IPS-18c (cell line): ENCODE measurements around the gene SHH.

ENCODE experiments used
- H3K4me3 ChIP-seq: 2 replicates; pipeline ENCODE4 v1.7.0; 2013; ENCODE audit warnings: low read depth, mild to moderate bottlenecking, low read length, moderate library complexity; ENCODE audit not compliant: insufficient read depth
- H3K9me3 ChIP-seq: one replicate; pipeline ENCODE4 v1.6.1; 2013; ENCODE audit warnings: mild to moderate bottlenecking, low read length, moderate library complexity; ENCODE audit not compliant: control insufficient read depth, insufficient read depth

The SHH gene

DNA sequence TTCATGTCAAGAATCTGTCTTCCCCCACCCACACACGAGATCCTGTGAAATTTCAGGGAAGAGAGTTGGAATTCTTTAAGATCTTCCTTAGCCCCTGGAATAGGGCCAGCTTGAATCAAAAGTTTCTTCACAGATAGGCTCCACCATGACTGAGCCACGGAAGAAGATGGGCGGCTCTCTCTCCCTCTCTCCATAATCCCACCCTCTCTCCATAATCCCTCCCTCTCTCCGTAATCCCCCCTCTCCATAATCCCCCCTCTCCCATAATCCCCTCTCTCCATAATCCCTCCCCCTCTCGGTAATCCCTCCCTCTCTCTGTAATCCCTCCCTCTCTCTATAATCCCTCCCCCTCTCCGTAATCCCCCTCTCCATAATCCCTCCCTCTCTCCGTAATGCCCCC is 20.4 kb downstream of the SHH start:
- H3K9me3 ChIP-seq, result no peaks in the 10 kb centered on the region

DNA sequence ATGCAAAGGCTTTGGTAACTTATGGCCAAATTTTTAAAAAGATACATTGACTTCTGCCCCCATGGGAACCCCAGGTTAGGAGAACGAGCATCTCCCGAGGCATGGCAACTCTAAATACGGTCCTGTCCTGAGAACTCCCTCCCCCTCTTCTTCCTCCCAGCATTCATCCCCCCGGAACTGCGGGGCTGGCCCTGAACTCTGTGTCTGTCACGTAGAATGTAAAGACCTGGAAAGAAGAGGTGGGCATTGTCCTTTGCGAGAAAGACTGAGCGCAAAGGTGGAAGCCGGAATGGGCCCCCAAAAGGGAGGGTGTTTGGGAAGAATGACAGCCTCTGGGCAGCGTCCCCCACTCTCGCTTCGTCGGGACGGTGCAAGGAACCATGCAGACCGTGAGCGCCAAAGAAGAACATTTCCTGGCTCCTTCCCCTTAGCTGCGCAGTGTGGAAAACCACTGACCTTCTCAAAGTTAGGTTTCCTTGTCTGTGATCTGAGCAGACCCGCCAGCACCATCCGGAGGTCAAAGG is 21.0 kb downstream of the SHH start:
- H3K4me3 ChIP-seq, result no peak overlapping the region
- no peaks in the 10 kb centered on the region for H3K9me3 ChIP-seq

More for the DNA sequence above, 20.4 kb downstream of the SHH start:
- no peak overlapping the region for H3K4me3 ChIP-seq

DNA sequence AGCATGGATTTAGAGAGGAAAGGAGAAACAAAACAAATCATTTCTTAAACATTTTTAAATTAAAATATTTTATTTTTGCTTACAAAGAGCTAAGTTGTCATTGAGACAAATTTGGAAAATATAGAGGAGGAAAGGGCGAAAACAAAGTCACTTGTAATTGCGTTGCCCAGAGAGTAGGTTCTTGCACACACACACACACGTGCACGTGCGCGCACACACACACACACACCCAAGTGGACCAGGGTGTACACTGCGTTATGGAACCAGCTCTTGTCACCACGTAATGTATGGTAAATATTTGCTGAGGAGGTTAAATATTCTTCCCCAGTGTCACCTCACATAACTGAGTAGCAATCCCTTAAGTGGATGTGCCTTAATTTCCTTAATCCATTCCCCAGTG is 21.6 kb downstream of the SHH start:
- no peak overlapping the region for H3K4me3 ChIP-seq
- H3K9me3 ChIP-seq, result no peaks in the 10 kb centered on the region

DNA sequence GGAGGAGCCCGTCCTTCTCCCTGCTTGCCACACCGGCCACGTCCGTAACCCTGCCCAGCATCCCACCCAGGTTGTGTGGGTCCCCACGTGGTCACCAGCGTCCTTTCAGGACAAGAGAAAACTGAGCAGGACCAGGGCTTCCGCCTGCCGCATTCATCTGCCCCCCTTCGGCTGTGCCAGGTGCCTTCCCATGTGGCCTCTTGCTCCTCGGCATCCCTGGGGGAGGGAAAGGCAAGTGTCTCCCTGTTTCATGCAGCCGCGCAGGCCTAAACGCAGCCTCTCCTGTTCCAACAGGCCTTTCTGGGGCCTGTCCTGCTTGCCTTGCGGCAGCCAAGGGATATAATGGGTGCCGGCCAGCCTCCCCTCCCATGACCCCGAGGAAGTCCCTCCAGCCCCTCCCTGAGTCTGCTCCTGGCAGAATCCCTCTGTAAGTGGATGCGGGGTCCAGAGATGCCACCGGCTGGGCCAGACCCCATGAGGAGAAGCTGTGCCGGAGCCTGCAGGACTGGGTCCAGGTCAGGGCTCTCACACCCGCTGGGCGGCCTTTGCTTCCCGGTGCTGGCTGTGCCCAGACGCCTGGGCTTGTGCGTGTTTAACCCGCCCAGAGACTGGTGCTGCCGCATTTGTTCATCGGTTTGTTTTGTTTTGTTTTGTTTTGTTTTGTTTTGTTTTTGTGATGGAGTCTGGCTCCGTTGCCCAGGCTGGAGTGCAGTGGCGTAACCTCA is 23.1 kb downstream of the SHH start:
- no peaks in the 10 kb centered on the region for H3K9me3 ChIP-seq
- H3K4me3 ChIP-seq, result no peak overlapping the region

DNA sequence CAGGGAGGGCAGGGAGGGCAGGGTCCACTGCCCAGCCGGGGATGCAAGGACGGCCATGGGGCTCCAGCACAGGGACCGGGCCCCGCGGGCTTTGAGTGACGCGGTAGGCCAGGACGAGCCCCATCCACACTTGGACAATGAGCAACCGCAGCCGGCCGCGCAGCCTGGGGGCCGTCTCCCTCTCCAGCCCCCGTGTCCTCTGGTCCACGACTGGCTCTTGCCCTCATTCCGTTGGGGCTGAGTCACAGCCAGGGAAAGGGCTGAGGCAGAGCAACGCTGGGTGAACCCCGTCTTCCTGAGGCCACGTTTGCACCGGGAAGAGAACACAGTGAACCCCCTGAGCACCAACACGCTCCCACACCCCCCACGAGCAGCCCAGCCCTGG is 23.7 kb downstream of the SHH start:
- H3K4me3 ChIP-seq, result no peak overlapping the region

DNA sequence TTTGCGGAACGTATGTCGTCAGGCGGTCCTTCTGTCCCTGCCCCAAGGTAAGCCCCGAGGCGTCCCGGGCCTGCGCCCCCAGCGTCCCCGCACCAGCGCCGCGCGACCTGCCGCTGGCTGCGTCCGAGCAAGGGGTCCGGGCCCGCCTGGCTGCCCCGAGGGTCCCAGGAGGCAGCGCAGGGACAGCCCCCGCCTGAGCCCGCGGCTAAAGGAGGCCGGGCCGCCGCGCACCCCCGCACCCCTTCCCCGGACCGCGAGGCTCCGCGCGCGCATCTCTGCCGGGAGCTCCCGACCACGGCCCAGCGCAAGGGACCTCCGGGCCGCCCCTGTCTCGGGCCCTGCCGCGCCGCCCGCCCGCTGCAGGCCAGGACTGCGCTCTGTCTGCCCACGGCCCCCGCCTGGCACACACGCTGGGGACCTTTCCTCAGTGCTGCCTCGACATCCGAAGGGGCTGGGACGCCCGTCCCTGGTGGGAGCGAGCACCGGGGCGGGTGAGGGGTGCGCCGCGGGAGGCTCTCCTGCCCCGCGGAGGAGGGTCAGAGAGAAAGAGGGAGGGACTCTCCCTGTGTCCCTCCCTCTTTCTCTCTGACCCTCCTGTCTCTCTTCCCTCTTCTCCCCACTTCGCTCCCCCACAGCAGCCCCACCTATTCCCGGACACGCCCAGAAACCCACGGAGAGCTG is 25.0 kb downstream of the SHH start:
- H3K9me3 ChIP-seq, result no peaks in the 10 kb centered on the region
- peak overlapping the region; percentile 62 for H3K4me3 ChIP-seq

More for the DNA sequence above, 23.7 kb downstream of the SHH start:
- H3K9me3 ChIP-seq, result no peaks in the 10 kb centered on the region

DNA sequence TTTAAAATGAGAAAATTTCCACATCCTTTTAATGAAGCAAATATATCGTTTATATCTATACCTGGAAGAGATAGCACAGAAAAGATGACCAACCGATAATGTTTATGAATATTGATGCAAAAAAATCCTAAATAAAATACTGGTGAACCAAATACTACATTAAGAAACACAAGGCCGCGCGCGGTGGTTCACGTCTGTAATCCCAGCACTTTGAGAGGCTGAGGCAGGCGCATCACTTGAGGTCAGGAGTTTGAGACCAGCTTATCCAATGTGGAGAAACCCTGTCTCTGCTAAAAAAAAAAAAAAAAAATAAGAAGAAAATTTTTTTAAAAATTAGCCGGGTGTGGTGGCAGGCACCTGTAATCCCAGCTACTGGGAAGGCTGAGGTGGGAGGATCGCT is 25.8 kb downstream of the SHH start:
- Histone ChIP-seq H3K4me3 (no peak overlapping the region; the same call in 1 of the 2 replicates), H3K9me3 (no peaks in the 10 kb centered on the region)

DNA sequence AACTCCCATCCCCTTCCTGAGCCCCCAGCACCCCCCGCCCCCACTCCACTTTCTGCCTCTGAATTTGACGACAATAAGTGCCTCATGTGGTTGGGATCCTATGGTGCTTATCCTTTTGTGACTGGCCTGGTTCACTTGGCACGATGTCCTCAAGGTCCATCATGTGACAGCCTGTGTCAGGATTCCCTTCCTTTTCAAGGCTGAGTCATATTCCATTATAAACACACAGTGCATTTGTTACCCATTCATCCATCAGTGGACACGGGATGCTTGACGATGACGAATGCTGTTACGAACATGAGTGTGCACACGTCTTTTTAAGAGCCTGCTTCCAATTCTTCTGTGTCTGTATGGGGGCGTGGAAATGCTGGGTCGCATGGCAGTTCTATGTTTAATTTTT is 26.7 kb downstream of the SHH start:
- H3K4me3 ChIP-seq, result no peak overlapping the region
- H3K9me3 ChIP-seq, result no peaks in the 10 kb centered on the region

DNA sequence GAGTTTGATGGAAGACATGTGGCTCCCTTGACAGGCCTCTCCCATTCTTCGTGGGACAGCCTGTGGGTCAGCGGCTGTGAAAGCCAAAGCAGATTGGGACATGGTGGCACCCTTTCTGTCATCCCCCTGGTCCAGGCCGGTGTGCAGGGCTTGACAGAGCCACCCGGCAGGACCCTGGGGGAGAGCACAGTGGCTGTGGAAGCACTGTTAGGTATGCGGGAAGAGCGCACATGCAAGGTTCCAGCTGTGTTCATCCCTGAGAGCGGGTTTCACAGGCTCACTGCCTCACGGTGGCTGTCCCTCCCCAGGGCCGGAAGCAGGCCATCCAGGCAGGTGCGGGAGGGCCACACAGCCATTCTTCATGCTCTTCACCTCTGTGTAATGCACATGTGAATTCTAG is 29.8 kb downstream of the SHH start:
- H3K9me3 ChIP-seq, result no peaks in the 10 kb centered on the region
- no peak overlapping the region for H3K4me3 ChIP-seq

DNA sequence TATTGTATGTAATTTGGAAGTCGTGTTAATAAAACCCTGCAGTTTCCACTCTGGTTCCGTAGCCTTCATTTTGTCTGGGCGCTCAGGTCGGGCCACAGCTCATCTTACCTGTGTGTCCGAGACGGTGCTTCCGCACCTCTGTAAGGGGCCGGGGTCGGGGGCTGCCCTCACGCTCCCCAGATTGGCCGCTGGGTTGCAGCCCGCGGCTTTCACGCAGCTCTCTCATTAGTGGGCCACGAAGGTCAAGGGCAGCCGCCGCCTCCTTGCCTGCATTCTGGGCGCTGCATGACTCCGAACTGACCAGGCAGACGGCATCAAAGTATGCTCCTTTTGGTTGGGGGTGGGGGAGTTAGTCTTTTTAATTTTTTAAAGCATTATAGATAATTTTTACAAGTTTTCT is 30.8 kb downstream of the SHH start:
- H3K4me3 ChIP-seq, result no peak overlapping the region
- no peaks in the 10 kb centered on the region for H3K9me3 ChIP-seq

DNA sequence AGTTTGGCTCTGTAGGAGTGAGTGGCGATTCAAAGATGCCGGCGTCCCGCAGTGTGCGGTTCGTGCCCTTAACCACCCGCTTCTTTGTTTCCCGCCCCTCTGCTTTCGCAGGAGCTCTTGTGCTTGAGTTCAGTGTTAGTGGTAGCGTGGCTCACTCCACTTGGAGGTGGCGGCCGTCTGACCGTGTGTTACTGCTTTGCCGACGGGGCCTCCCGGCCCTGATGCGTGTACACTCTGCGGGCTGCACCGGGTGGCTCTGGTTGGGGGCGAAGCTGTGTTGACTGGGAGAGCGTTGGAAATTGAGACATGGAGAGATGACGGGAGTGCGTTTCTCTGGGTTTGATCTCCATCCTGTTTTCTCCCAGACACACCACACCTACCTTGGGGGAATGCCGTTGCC is 31.4 kb downstream of the SHH start:
- H3K4me3 ChIP-seq, result no peak overlapping the region
- no peaks in the 10 kb centered on the region for H3K9me3 ChIP-seq

DNA sequence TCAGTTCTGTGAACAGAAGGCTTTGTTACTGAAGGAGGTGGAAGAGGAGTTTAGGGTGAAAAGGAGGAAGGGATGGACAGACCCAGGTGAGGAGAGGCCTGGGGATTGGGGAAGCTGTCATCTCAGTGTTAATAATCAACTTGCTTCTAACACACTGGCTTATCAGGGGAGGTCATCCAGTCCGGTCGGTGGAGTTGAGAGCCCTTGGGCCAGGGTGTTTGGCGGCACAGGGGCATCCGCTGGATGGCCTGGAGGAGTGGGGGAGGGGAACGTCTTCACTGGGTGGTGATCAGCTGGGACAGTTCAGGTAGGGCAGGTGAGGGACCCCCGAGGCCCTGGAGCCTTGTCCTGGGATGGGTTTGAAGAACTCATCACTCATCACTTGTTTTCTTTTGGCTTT is 33.9 kb downstream of the SHH start:
- Histone ChIP-seq H3K9me3 (no peaks in the 10 kb centered on the region), H3K4me3 (no peak overlapping the region)

DNA sequence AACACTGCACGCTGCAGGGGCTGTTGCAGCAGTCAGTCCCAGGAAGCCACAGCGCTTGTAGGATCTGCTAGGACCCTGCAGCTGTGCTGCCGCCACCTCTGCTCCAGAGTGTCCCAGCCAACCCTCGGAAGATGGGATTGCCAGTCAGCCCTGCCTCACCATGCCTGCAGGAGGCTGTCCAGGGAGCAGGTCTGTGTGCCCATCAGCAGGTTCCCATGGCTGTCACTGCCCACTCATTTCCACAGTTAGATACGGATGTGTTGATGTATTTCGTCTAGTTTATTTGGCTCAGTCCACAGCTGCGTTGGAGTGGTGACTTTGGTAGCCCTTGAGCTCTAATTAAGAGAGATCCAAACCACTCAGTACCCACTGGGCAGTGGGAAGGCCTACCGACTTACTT is 35.7 kb downstream of the SHH start:
- Histone ChIP-seq H3K9me3 (no peaks in the 10 kb centered on the region), H3K4me3 (no peak overlapping the region)

DNA sequence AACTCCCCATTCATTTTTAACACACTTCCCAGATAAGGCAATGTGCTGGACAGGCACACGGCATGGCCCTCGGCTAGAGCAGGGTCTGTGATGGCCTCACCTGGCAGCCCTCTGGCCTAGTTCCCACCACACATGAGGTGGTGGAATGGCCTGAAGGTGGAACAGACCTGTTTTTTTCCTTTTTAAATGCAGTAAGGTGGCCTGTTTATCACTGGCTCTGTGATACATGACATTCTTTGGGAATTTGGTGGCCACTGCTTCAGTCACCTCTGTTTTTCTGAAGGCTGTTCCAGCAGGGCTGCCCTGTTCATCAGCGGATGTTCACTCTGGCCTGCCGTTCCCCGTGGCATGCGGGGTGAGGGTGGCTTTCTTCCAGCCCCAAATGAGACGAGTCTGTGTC is 36.6 kb downstream of the SHH start:
- Histone ChIP-seq H3K4me3 (no peak overlapping the region), H3K9me3 (no peaks in the 10 kb centered on the region)

DNA sequence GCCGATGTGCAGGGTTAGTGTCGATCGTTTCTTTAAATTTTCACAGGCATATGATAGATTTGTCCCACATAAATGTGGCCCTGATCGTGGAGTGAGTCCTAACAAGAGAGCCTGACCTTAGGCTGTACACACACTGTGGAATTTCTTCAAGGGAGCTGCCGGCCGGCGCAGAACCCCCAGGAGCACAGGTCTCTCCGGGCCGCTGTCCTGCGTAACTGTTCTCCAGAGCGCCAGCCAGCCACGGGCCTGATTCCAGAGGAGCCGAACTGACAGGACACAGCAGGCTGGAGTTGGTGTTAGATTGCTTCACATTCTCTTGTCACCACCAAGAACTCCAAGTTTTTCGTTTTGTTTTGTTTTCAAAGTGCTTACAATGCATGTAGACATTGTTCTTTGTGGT is 37.3 kb downstream of the SHH start:
- Histone ChIP-seq H3K4me3 (no peak overlapping the region), H3K9me3 (no peaks in the 10 kb centered on the region)

DNA sequence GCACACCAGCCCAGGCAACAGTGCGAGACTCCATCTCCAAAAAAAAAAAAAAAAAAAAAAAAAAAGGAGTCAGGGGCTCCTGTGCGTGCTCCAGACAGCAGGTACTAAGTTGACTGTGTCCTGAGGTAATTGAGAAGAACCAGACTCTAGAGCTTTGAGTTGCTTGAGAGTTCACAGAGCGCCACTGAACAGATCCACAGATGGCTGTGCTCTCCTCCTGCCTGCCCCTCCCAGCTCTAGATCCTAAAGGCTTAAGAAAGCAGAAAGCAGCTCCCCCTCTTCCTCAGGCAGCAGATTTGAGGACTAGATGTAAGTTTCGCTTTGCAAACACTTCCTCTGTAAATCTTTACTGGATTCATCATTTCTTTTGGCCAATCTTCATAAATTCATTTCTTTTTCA is 38.7 kb downstream of the SHH start:
- H3K9me3 ChIP-seq, result no peaks in the 10 kb centered on the region

DNA sequence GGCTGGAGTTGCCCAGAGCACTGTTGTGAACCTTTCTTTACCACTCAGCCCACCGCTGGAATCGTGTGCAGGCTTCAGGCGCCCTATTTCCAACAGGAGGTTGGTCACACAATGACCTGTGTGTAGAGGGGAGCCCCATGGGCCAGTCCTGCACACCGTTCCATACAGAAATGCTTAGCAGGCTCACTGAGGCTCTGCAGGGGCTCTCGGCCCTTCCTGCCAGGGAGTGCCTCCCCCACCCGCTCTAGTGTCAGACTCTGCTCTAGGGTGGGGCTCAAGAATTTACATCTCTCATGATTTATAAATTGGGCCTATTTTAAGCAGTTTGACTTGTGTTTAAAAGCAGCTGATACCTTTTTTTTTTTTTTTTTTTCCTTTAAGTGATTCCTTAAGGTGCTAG is 42.0 kb downstream of the SHH start:
- no peaks in the 10 kb centered on the region for H3K9me3 ChIP-seq
- H3K4me3 ChIP-seq, result no peak overlapping the region

More for the DNA sequence above, 38.7 kb downstream of the SHH start:
- H3K4me3 ChIP-seq, result no peak overlapping the region

DNA sequence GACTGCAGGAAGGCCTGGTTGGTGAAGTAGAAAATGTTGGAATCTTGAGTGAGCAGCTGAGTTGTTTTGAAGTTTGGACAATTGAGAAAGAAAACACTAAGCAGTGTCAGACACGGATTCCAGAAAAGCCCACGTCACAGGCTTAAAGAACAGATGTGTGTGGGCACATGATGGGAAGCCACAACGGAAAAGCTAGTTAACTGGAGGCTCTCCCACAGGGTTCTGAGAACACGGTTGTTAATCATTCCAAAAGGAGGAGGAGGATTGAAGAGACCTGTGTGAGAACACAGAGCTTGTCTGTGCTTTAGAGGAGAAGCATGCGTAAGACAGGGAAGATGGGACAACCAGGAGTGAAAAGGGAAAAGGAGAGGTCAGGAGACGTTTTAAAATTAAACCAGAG is 42.6 kb downstream of the SHH start:
- Histone ChIP-seq H3K4me3 (no peak overlapping the region), H3K9me3 (no peaks in the 10 kb centered on the region)
